GM21367 (cell line): ENCODE results near the gene RPGRIP1.
"Not testable (repeated sequence)": the region's sequence is repeated elsewhere in the genome, so short reads cannot be mapped to it uniquely, and the experiment has no call there.

Source experiments
- ATAC-seq: cut with Tn5 transposase; IDR thresholded peaks from one replicate; pipeline ENCODE4 v1.9.1; 2021; ENCODE audit not compliant: unreplicated experiment

The RPGRIP1 gene

DNA sequence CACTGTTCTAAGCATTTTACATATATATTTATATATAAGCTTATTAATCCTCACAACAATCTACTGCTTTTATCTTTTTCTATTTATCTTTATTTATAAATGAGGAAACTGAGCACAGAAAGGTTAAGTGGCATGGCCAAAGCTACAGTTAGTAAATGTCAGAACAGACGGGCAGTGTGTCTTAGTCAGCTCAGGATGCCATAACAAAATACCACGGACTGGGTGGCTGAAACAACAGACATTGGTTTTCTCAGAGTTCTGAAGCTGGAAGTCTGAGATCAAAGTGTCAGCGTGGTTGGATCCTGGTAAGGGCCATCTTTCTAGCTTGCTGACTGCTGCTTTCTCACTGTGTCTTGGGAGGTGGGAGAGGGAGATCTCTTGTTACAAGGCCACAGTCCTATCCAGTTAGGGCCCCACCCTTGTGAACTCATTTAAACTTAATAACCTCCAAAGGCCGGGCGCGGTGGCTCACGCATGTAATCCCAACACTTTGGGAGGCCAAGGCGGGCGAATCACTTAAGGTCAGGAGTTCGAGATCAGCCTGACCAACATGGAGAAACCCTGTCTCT lies 19.8 kb downstream of the RPGRIP1 start:
- ATAC-seq: no peak

DNA sequence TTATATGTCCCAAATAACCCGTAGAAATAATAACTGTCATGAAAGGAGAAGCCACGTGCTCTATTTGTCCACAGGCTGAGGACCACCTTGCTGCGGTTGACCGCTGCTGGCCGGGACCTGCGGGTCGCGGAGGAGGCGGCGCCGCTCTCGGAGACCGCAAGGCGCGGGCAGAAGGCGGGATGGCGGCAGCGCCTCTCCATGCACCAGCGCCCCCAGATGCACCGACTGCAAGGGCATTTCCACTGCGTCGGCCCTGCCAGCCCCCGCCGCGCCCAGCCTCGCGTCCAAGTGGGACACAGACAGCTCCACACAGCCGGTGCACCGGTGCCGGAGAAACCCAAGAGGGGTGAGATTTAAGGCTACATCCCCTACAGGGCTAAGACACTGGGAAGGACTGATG lies 21.0 kb downstream of the RPGRIP1 start:
- ATAC-seq: no peak

DNA sequence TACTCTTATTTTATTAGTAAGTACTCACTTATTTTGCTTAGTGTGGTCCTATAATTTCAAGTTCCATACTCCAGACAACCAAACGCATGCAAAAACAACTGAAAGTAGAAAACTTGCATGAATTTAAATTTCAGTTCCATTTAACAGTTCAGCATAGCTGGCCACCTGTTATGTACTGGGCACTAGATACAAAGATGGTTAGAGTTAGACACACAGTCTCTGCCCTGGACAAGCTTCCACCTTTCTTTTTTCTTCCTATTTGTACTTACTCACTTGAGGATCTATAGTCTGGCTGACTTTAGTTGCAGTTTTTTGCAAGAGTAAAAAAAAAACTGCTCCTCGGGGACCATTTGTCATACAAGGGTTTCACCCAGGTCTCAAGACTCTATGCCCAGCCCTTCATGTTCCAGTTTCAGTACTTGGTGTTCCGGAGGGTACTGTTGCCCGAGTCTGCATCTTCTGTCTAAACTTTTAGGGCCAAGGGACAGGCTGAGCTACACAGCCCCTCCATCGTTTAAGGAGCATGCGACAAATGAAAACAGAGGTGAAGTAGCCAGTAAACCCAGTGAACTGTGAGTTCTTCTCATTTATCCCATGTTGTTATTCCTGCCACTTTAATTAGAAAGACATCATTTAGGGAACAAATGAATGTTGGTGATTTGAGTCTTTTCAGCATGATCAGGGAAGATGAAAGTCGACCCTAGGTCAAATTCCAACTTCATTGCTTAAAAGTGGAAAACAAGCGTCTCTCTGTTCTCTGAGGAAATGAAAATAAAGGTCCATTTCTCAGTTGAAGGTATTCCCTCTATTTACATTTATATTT lies 22.3 kb downstream of the RPGRIP1 start:
- no peak for ATAC-seq

DNA sequence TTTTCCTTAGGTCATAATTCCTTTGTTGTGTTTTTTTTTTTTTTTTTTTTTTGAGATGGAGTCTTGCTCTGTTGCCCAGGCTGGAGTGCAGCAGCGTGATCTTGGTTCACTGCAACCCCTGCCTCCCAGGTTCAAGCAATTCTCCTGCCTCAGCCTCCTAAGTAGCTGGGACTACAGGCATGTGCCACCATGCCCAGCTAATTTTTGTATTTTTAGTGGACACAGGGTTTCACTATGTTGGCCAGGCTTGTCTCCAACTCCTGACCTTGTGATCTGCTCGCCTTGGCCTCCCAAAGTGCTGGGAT lies 22.9 kb downstream of the RPGRIP1 start:
- not testable (repeated sequence) for ATAC-seq

DNA sequence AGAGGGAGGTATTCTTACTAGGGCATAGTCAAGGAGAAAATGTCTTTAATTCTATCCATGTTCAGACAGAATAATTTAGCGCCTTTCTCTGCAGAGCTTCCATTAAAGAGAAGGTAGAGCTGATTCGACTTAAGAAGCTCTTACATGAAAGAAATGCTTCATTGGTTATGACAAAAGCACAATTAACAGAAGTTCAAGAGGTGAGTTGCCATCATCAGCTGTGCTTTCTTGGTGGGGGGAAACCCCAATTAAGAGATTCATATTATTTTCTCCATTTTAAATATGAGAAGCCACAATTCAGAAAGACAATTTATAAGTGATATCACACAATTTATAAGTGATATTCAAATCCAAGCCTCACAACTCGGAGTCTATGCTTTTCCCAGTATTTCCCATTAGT lies 27.8 kb downstream of the RPGRIP1 start:
- ATAC-seq: no peak

DNA sequence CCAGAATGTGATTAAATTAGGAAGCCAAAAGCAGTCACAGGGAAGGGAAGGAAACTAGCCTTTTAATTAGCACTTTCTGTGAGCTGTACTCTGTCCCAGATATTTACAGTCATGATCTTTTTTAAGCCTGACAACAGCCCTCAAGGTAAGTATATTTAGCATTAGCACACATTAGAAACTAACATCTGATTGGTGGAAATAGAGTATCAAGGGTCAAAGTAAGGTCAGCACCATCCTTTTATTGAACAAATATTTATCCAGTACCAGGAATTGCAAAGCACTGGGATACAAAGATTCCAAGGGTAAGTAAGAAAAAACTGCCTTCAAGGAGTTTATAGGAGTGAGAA lies 28.2 kb downstream of the RPGRIP1 start:
- no peak for ATAC-seq

DNA sequence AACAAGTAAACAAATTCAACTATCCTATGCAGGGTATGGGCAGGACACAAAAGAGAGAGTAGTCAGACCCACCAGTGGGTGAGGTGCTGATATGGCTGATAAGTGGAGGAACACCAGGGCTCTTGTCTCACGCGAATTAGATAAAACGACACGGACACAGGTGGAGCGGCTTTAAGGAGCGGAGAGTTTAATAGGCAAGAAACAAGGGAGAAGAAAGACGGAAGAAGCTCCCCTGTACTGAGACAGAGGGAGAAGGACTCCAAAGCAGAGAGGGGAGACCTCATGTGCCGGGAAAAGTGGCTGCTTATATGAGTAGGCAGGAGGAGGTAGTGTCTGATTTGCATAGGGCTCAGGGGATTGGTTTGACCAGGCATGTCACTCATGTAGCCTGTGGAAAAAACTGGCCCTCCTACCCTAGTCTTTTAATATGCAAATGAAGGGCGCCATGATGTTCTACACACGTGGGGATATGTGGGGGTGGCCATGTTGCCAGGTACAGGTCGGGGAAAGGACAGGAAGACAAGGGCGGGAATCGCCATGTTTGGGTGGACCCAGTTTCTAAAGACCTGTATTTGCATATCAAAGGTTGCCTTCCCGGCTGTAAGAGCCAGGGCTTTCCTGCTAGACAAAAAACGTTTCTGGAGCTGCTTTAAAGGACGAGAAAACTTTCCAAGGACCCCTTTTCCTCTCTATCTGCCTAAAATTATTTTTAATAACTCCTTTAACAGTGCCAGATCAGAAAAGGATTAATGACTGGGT lies 28.8 kb downstream of the RPGRIP1 start:
- peak; percentile 88 for ATAC-seq

DNA sequence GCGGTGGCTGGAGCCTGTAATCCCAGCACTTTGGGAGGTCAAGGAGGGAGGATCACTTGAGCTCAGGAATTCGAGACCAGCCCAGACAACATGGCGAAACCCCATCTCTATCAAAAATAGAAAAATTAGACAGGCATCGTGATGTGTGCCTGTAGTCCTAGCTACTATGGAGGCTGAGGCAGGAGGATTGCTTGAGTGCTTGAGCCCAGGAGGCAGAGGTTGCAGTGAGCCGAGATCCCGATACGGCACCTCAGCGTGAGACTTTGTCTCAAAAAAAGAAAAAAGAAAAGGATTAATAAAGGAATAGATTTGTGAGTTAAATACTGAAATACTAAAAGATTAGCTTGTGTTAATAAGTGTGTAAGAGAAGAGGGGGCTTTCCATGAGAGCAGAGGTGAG lies 29.4 kb downstream of the RPGRIP1 start:
- no peak for ATAC-seq

DNA sequence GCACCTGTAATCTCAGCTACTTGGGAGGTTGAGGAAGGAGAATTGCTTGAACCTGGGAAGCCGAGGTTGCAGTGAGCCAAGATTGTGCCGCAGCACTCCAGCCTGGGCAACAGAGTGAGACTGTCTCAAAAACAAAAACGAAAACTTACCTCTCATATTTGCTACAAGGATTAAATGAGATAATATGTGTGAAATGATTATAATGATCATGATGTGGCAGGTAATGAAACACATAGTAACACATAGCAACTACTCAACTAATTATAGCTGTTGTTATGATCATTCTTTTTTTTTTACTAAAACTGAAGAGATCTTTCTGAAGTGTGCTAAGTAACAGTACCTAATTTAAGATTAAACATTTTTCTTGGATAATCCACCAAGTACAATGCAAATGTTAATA lies 30.1 kb downstream of the RPGRIP1 start:
- no peak for ATAC-seq

DNA sequence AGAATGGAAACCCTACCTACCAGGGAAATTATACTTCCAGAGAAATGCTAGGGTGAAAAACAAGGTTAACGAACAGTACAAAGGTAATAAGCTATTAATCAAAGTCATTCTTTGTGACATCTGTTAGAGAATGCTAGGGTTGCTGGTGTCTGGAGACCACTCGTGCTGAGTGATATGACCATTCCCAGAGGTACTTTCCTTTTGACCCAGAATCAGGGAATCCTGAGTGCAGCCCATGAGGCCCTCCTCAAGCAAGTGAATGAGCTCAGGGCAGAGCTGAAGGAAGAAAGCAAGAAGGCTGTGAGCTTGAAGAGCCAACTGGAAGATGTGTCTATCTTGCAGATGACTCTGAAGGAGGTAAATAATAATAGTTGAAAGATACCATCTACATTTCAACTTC lies 31.7 kb downstream of the RPGRIP1 start:
- no peak for ATAC-seq

DNA sequence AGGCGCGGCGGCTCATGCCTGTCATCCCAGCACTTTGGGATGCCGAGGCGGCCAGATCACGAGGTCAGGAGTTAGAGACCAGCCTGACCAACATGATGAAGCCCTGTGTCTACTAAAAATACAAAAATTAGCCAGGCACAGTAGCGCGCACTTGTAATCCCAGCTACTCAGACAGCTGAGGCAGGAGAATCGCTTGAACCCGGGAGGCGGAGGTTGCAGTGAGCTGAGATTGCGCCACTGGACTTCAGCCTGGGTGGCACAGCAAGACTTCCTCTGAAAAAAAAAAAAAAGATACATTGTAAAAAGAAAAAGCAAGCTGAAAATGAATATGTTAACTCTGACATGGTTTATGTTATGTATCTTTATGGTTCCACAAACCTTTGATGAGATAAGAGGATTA lies 33.6 kb downstream of the RPGRIP1 start:
- ATAC-seq: no peak

DNA sequence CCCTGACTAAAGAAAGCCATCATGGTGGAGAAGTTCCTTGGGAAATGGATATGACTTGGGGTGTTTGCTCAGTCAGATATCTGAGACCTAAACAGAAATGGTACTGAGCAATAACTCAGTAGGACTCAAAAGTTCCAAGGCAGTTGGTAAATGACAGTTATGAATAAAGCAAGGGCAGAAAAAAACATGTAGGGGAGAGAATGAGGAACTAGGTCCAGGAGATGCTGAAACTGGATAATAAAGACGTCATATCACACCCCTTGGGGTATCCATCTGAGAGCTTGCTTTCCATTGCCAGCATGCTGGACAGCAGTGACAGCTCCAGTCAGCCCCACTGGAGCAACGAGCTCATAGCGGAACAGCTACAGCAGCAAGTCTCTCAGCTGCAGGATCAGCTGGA lies 37.5 kb downstream of the RPGRIP1 start:
- ATAC-seq: no peak

DNA sequence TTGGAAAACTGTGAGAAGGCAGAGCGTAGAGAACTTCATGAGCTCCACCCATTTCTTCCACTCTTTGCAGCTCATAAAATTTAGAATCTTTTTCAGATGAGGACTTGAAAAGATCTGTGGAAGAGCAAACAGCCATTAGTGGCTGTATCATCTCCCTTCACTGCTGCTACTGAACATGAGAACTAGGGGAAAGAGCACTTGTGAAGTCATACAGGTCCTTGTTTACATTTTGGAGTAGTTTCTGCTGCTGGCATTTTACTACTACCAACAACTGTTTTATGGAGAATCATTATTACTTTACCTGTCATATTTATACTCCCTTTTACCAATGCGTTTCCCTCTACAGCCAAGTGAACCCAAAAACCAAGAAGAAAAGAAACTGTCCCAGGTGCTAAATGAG lies 41.0 kb downstream of the RPGRIP1 start:
- ATAC-seq: no peak

DNA sequence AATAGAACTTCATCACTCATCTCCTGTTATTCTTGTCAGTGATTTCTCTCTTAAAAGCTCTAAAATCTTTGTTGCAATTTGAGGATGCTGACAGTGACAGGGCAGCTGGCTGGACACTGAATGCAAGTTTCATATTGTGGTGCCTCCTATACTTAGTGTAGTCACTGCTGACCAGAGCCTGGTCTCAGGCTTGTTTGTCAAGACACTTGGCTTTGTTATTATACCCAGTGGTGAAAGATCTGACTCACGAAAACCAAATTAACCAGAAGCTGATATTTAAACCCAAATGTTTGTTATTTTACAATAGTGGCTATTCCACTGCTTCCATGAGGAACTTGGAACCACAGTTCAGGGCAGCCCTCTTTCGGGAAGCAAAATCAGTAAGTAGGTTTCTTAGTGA lies 42.8 kb downstream of the RPGRIP1 start:
- ATAC-seq: no peak

DNA sequence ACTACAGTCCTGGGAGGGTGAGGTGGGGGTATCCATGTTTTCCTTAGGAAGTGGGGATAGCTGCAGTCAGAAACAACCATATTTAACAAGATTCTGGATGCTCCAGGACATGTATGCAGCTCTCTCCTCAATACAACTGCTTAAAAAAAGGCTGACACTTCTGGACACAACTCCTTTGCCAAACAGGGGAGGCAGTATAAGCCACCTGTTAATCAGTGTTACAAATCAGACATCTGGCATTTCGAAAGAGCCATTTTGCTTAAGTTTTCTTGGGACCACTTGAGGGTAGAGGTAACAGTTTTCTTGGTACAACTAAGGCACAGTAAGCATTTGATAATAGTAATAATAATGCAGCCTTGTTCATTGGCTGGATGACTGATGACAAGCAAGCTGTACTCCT lies 47.1 kb downstream of the RPGRIP1 start:
- no peak for ATAC-seq
